Activated CD4-positive, alpha-beta memory T cell treated with anti-CD3 and anti-CD28 coated beads for 36 hours (primary cell): ENCODE data around the gene RDH12. TPM values are rescaled to one million over a fixed set of nuclear protein-coding genes. Genes with fewer than 3 reads are reported as not detected.

Source experiments
- CTCF ChIA-PET: fragments of 350-600 bp; sonication (Branson Sonifier 250); formaldehyde crosslinking; loops from one replicate; lab custom pipeline; 2021; ENCODE audit warnings: antibody characterized with exemption, inconsistent platforms; lab: Charles Lee
- POLR2A ChIA-PET: fragments of 350-600 bp; sonication (Branson Sonifier 250); formaldehyde crosslinking; loops from one replicate; lab custom pipeline; 2021; ENCODE audit warnings: antibody characterized with exemption; lab: Charles Lee
- DNase-seq: peaks from one replicate; pipeline ENCODE4 v3.0.0-alpha.2; 2020
- H3K27ac Mint-ChIP-seq: one replicate; pipeline ENCODE4 v1.8.0; 2021; ENCODE audit warnings: mixed read lengths
- H3K27me3 Mint-ChIP-seq: one replicate; pipeline ENCODE4 v1.8.0; 2021; ENCODE audit warnings: mixed read lengths
- H3K36me3 Mint-ChIP-seq: one replicate; pipeline ENCODE4 v1.8.0; 2021; ENCODE audit warnings: mixed read lengths
- H3K4me1 Mint-ChIP-seq: one replicate; pipeline ENCODE4 v1.8.0; 2021; ENCODE audit warnings: low read depth, mixed read lengths
- H3K4me3 Mint-ChIP-seq: one replicate; pipeline ENCODE4 v1.8.0; 2021; ENCODE audit warnings: mild to moderate bottlenecking, mixed read lengths
- H3K9me3 Mint-ChIP-seq: one replicate; pipeline ENCODE4 v1.8.0; 2021; ENCODE audit warnings: mixed read lengths
- intact Hi-C: fragments of 100-400 bp; cut with micrococcal nuclease; formaldehyde crosslinking; loops from one replicate; pipeline ENCODE4 v1.15.1; 2023
- total RNA-seq, 2 experiments: library from RNA; stranded (reverse); gene quantifications; one replicate each; pipeline ENCODE4 v1.2.3, GENCODE V29; 2021

Gene RDH12
- total RNA-seq, 2 experiments from 2014 or later = not detected

GRCh38 chr14:67725171-67725570 lies 23.5 kb downstream of the RDH12 start:
- no peak for DNase-seq
- peaks cover 32% of the 10 kb centered on the region for H3K27me3 Mint-ChIP-seq

GRCh38 chr14:67727361-67727760 lies 25.7 kb downstream of the RDH12 start:
- Mint-ChIP-seq H3K36me3 (no peaks in the 10 kb centered on the region), H3K4me1 (peaks cover 4% of the 10 kb centered on the region), H3K27me3 (peaks cover 24% of the 10 kb centered on the region), H3K4me3 (no peak overlapping the region), H3K9me3 (no peaks in the 10 kb centered on the region), H3K27ac (no peak overlapping the region)
- CTCF ChIA-PET = interaction anchor here (1.2 kb wide), 1 partner anchor 23 kb away, joined by 4 read pairs; no protein-coding TSS in a partner anchor
- POLR2A ChIA-PET = no interaction called here
- intact Hi-C loops = no loop called here
- no peak for DNase-seq

More at GRCh38 chr14:67725171-67725570, 23.5 kb downstream of the RDH12 start:
- intact Hi-C loops = no loop called here
- no peaks in the 10 kb centered on the region for H3K36me3 Mint-ChIP-seq
- H3K9me3 Mint-ChIP-seq = no peaks in the 10 kb centered on the region
- ChIA-PET POLR2A (no interaction called here), CTCF (no interaction called here)
- H3K4me1 Mint-ChIP-seq = peaks cover 6% of the 10 kb centered on the region
- no peak overlapping the region for H3K4me3 Mint-ChIP-seq
- no peak overlapping the region for H3K27ac Mint-ChIP-seq

DNA sequence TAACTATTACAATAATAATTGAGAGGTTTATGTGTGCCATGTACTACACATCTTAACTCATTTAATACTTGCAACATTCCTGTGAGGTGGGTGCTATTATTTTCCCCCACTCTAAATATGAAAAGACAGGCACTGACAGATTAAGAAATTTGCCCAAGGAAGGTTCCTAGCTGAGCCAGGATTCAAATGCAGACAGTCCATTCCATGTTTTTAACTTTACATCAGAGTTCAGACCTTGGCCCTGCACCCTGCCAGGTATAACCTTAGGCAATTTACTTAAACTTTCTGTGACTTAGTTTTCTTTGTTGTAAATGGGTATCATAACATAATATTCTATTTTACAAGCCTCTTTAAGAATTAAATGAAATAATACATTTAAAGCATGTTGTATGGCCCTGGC lies 26.6 kb downstream of the RDH12 start:
- Mint-ChIP-seq H3K4me3 (no peak overlapping the region), H3K27ac (no peak overlapping the region), H3K27me3 (peaks cover 17% of the 10 kb centered on the region), H3K36me3 (no peaks in the 10 kb centered on the region), H3K4me1 (no peaks in the 10 kb centered on the region), H3K9me3 (no peaks in the 10 kb centered on the region)
- intact Hi-C loops = no loop called here
- no peak for DNase-seq
- CTCF ChIA-PET = interaction anchor here (1.1 to 1.5 kb wide), 2 partner anchors 24 to 109 kb away, joined by 3 to 4 read pairs; no protein-coding TSS in a partner anchor
- POLR2A ChIA-PET = no interaction called here

DNA sequence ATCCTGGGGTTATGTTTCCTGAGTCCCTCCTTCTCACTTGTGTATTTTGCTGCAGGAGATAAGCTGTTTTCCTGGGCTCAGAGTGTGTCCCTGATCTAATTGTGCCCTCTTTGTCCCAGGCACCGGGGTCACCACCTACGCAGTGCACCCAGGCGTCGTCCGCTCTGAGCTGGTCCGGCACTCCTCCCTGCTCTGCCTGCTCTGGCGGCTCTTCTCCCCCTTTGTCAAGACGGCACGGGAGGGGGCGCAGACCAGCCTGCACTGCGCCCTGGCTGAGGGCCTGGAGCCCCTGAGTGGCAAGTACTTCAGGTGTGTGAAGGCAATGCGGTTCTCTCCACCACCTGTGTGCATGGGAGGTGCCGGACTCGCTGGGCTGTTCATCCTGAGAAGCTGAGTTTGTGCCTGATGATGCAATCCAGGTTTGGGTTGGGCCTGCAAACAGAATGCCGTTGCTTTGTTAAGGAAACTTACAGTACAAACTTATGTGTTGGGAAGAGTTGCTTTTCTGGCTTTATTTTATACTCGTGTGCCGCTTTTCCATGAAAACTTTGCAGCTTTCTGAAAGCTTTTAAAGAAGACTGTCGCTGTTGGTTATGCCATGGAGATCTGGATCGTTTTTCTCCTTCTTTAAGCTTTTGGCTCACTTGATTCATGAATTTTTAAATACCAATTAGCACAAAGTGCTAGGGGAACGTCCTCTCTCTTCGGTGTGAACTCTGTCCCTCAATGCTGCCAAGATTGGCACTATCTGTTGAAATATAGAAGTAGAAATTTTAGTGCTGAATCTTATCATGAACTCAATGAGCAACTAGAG lies 27.6 kb downstream of the RDH12 start:
- Mint-ChIP-seq H3K27ac (no peak overlapping the region), H3K4me3 (no peak overlapping the region), H3K27me3 (peaks cover 9% of the 10 kb centered on the region), H3K4me1 (no peaks in the 10 kb centered on the region), H3K9me3 (no peaks in the 10 kb centered on the region), H3K36me3 (no peaks in the 10 kb centered on the region)
- POLR2A ChIA-PET = no interaction called here
- CTCF ChIA-PET = interaction anchor here (1.1 to 1.5 kb wide), 2 partner anchors 25 to 110 kb away, joined by 3 to 4 read pairs; no protein-coding TSS in a partner anchor
- DNase-seq = no peak
- intact Hi-C loops = no loop called here

DNA sequence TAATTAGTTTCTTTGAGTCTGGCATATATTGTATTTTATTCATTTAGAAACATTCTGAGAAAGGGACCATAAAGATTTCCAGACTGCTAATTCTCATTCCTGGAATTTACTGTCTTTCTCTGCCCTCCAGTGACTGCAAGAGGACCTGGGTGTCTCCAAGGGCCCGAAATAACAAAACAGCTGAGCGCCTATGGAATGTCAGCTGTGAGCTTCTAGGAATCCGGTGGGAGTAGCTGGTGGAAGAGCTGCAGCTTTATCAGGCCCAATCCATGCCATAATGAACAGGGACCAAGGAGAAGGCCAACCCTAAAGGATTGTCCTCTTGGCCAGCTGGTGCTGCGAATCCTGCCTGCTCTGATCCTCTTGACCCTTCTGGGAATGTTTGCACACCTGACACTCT lies 31.9 kb downstream of the RDH12 start:
- ChIA-PET POLR2A (no interaction called here), CTCF (no interaction called here)
- no peaks in the 10 kb centered on the region for H3K36me3 Mint-ChIP-seq
- H3K27me3 Mint-ChIP-seq = no peaks in the 10 kb centered on the region
- no peak overlapping the region for H3K27ac Mint-ChIP-seq
- H3K4me3 Mint-ChIP-seq = no peak overlapping the region
- no peaks in the 10 kb centered on the region for H3K4me1 Mint-ChIP-seq
- no peak for DNase-seq
- intact Hi-C loops = no loop called here
- H3K9me3 Mint-ChIP-seq = no peaks in the 10 kb centered on the region

GRCh38 chr14:67734675-67735074 lies 33.0 kb downstream of the RDH12 start:
- Mint-ChIP-seq H3K27ac (no peak overlapping the region), H3K36me3 (no peaks in the 10 kb centered on the region)
- CTCF ChIA-PET = no interaction called here

GRCh38 chr14:67735336-67736147 lies 33.9 kb downstream of the RDH12 start:
- no peaks in the 10 kb centered on the region for H3K9me3 Mint-ChIP-seq
- H3K36me3 Mint-ChIP-seq = no peaks in the 10 kb centered on the region
- no peak overlapping the region for H3K4me3 Mint-ChIP-seq
- POLR2A ChIA-PET = no interaction called here
- DNase-seq = no peak
- no peak overlapping the region for H3K27ac Mint-ChIP-seq
- intact Hi-C loops = no loop called here
- no peaks in the 10 kb centered on the region for H3K4me1 Mint-ChIP-seq
- CTCF ChIA-PET = no interaction called here
- H3K27me3 Mint-ChIP-seq = no peaks in the 10 kb centered on the region

More at GRCh38 chr14:67734675-67735074, 33.0 kb downstream of the RDH12 start:
- no peak for DNase-seq
- H3K9me3 Mint-ChIP-seq = no peaks in the 10 kb centered on the region
- POLR2A ChIA-PET = no interaction called here
- intact Hi-C loops = no loop called here
- no peaks in the 10 kb centered on the region for H3K4me1 Mint-ChIP-seq
- H3K4me3 Mint-ChIP-seq = no peak overlapping the region
- no peaks in the 10 kb centered on the region for H3K27me3 Mint-ChIP-seq

DNA sequence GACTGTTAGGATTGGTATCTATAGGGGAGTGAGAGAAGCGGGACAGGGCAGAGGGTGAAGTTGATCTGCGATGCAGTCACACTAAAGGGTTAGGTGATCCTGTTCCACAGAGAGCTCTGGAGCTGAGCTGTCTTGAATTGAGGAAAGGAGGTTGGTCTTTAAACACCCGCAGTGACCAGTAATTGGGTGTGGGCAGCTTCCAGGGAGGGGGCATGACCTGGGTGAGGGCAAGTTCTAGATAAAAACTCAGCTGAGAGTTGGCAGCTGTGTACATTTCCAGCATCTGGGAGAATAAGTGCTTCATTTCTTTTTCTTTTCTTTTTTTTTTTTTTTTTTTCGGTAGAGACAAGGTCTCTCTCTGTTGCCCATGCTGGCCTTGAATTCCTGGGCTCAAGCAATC lies 35.1 kb downstream of the RDH12 start:
- Mint-ChIP-seq H3K4me3 (no peak overlapping the region), H3K4me1 (no peaks in the 10 kb centered on the region), H3K27ac (no peak overlapping the region), H3K27me3 (no peaks in the 10 kb centered on the region), H3K9me3 (no peaks in the 10 kb centered on the region), H3K36me3 (no peaks in the 10 kb centered on the region)
- intact Hi-C loops = no loop called here
- POLR2A ChIA-PET = no interaction called here
- DNase-seq = no peak
- CTCF ChIA-PET = no interaction called here

GRCh38 chr14:67738740-67739504 lies 37.2 kb downstream of the RDH12 start:
- no peak overlapping the region for H3K4me3 Mint-ChIP-seq
- POLR2A ChIA-PET = no interaction called here
- no peaks in the 10 kb centered on the region for H3K9me3 Mint-ChIP-seq
- H3K36me3 Mint-ChIP-seq = no peaks in the 10 kb centered on the region
- H3K27ac Mint-ChIP-seq = no peak overlapping the region
- peak; percentile 40 for DNase-seq
- intact Hi-C loops = no loop called here
- no peaks in the 10 kb centered on the region for H3K27me3 Mint-ChIP-seq
- H3K4me1 Mint-ChIP-seq = no peaks in the 10 kb centered on the region
- CTCF ChIA-PET = interaction anchor here (1.0 kb wide), 1 partner anchor 167 kb away, joined by 3 read pairs; no protein-coding TSS in a partner anchor

DNA sequence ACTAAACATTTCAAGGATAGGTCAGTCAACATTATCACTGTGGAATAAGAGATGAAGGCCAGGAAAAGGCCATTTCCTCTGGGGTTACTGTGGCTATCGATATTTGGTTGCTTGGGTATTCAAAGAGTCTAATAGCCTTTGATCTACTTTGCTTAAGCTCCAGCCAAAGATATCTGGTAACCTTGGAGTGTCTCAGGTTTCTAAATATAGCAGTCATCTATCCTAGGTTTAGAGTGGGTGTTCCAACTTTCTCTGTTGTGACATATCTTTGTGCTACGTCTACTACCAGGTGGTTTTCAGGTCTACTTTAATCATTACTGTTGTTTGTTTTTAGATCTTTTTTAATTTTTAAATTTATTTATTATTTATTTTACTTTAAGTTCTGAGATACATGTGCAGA lies 42.4 kb downstream of the RDH12 start:
- Mint-ChIP-seq H3K27me3 (no peaks in the 10 kb centered on the region), H3K36me3 (peaks cover 23% of the 10 kb centered on the region), H3K9me3 (no peaks in the 10 kb centered on the region), H3K4me3 (no peak overlapping the region), H3K27ac (no peak overlapping the region), H3K4me1 (peaks cover 10% of the 10 kb centered on the region)
- CTCF ChIA-PET = no interaction called here
- DNase-seq = no peak
- intact Hi-C loops = no loop called here
- POLR2A ChIA-PET = no interaction called here

- POLR2A ChIA-PET = no interaction called here
- intact Hi-C loops = no loop called here
- Mint-ChIP-seq H3K27ac (no peak overlapping the region), H3K4me1 (peaks cover 10% of the 10 kb centered on the region), H3K27me3 (no peaks in the 10 kb centered on the region), H3K36me3 (peaks cover 40% of the 10 kb centered on the region), H3K4me3 (no peak overlapping the region), H3K9me3 (no peaks in the 10 kb centered on the region)
- CTCF ChIA-PET = interaction anchor here (1.1 kb wide), 1 partner anchor 128 kb away, joined by 3 read pairs; no protein-coding TSS in a partner anchor
- DNase-seq = peak; percentile 44
These were observed 45.2 kb downstream of the RDH12 start for GRCh38 chr14:67746927-67747326.

GRCh38 chr14:67748312-67748711 lies 46.6 kb downstream of the RDH12 start:
- Mint-ChIP-seq H3K27ac (no peak overlapping the region), H3K9me3 (no peaks in the 10 kb centered on the region), H3K27me3 (no peaks in the 10 kb centered on the region), H3K4me1 (peaks cover 10% of the 10 kb centered on the region), H3K36me3 (peaks cover 52% of the 10 kb centered on the region), H3K4me3 (no peak overlapping the region)
- ChIA-PET CTCF (interaction anchor here (0.7 kb wide), 1 partner anchor 316 kb away, joined by 3 read pairs; no protein-coding TSS in a partner anchor), POLR2A (no interaction called here)
- intact Hi-C loops = no loop called here
- no peak for DNase-seq
